SK-N-SH (cell line): ENCODE measurements around the gene CEBPA.

Source experiments
- CHD2 ChIP-seq: fragments of 150-350 bp; IDR thresholded peaks from 2 replicates; pipeline ENCODE4 v1.6.1; 2018; ENCODE audit warnings: low read length; ENCODE audit not compliant: partially characterized antibody
- FOXJ3 ChIP-seq: sonication (generic); formaldehyde crosslinking; IDR thresholded peaks from 2 replicates; pipeline ENCODE4 v1.5.1; 2020; ENCODE audit warnings: mild to moderate bottlenecking, missing genetic modification reagents
- GABPA ChIP-seq: IDR thresholded peaks from 2 replicates; pipeline ENCODE4 v1.4.0; 2012; ENCODE audit warnings: low read depth, mild to moderate bottlenecking
- RAD21 ChIP-seq: IDR thresholded peaks from 2 replicates; pipeline ENCODE4 v1.6.1; 2012; ENCODE audit warnings: mild to moderate bottlenecking, low read length
- REST ChIP-seq: IDR thresholded peaks from 2 replicates; pipeline ENCODE4 v1.6.1; 2012; ENCODE audit warnings: mild to moderate bottlenecking, low read depth, low read length, moderate library complexity
- SIN3A ChIP-seq: IDR thresholded peaks from 2 replicates; pipeline ENCODE4 v1.6.1; 2012; ENCODE audit warnings: low read depth, mild to moderate bottlenecking, low read length, moderate library complexity, borderline replicate concordance
- TCF12 ChIP-seq: IDR thresholded peaks from 2 replicates; pipeline ENCODE4 v1.4.0; 2012
- USF1 ChIP-seq: IDR thresholded peaks from 2 replicates; pipeline ENCODE4 v1.4.0; 2012; ENCODE audit warnings: low read depth, borderline replicate concordance
- TF ChIP-seq, protein P1 (sequence below): fragments of 200-600 bp; sonication (generic); IDR thresholded peaks from 2 replicates; pipeline ENCODE4 v1.6.1; 2017; ENCODE audit warnings: antibody characterized with exemption, mild to moderate bottlenecking, moderate library complexity

- no peak for TF ChIP-seq GABPA
- TF ChIP-seq CHD2: no peak
- TF ChIP-seq, protein P1, sequence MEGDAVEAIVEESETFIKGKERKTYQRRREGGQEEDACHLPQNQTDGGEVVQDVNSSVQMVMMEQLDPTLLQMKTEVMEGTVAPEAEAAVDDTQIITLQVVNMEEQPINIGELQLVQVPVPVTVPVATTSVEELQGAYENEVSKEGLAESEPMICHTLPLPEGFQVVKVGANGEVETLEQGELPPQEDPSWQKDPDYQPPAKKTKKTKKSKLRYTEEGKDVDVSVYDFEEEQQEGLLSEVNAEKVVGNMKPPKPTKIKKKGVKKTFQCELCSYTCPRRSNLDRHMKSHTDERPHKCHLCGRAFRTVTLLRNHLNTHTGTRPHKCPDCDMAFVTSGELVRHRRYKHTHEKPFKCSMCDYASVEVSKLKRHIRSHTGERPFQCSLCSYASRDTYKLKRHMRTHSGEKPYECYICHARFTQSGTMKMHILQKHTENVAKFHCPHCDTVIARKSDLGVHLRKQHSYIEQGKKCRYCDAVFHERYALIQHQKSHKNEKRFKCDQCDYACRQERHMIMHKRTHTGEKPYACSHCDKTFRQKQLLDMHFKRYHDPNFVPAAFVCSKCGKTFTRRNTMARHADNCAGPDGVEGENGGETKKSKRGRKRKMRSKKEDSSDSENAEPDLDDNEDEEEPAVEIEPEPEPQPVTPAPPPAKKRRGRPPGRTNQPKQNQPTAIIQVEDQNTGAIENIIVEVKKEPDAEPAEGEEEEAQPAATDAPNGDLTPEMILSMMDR: no peak
- no peak for TF ChIP-seq FOXJ3
- TF ChIP-seq SIN3A: no peak
- TF ChIP-seq RAD21: no peak
- no peak for TF ChIP-seq USF1
- no peak for TF ChIP-seq REST
- no peak for TF ChIP-seq TCF12
Measured at GRCh38 chr19:33303791-33304345, 1.5 kb upstream of the CEBPA start.
